BE2C (cell line): Measurements from ENCODE around the gene STAB2.

Experiments
- DNase-seq: peaks from one replicate; pipeline ENCODE4 v3.0.0-alpha.2; 2020
- H3K27me3 ChIP-seq: fragments of 250-450 bp; sonication (Bioruptor Pico); 2 replicates; pipeline ENCODE4 v1.5.1; 2020; ENCODE audit warnings: mild to moderate bottlenecking
- H3K36me3 ChIP-seq: fragments of 250-450 bp; sonication (Bioruptor Pico); 2 replicates; pipeline ENCODE4 v1.5.1; 2020; ENCODE audit warnings: mild to moderate bottlenecking
- H3K4me1 ChIP-seq: fragments of 250-450 bp; sonication (Bioruptor Pico); 2 replicates; pipeline ENCODE4 v1.5.1; 2020
- H3K4me3 ChIP-seq: 2 replicates; pipeline ENCODE4 v1.5.1; 2011; ENCODE audit warnings: low read depth, low read length
- H3K9me3 ChIP-seq: fragments of 250-450 bp; sonication (Bioruptor Pico); 2 replicates; pipeline ENCODE4 v1.5.1; 2020
- CTCF ChIP-seq: IDR thresholded peaks from 2 replicates; pipeline ENCODE4 v1.5.1; 2012; ENCODE audit warnings: mild to moderate bottlenecking, low read depth, low read length

The STAB2 gene

GRCh38 chr12:103558879-103559278, 28.2 kb upstream of the STAB2 start:
- Histone ChIP-seq H3K4me3 (no peak overlapping the region), H3K36me3 (no peaks in the 10 kb centered on the region), H3K9me3 (no peaks in the 10 kb centered on the region), H3K27me3 (no peaks in the 10 kb centered on the region; the same call in 1 of the 2 replicates), H3K4me1 (no peaks in the 10 kb centered on the region)
- no peak for TF ChIP-seq CTCF
- no peak for DNase-seq

GRCh38 chr12:103560604-103561101, 26.4 kb upstream of the STAB2 start:
- no peaks in the 10 kb centered on the region for H3K4me1 ChIP-seq
- no peaks in the 10 kb centered on the region; the same call in 1 of the 2 replicates for H3K9me3 ChIP-seq
- H3K4me3 ChIP-seq: no peak overlapping the region
- DNase-seq: no peak
- no peak for TF ChIP-seq CTCF
- H3K27me3 ChIP-seq: no peaks in the 10 kb centered on the region; the same call in 1 of the 2 replicates
- no peaks in the 10 kb centered on the region for H3K36me3 ChIP-seq

GRCh38 chr12:103561174-103561573, 25.9 kb upstream of the STAB2 start:
- TF ChIP-seq CTCF: no peak
- no peaks in the 10 kb centered on the region for H3K4me1 ChIP-seq
- no peaks in the 10 kb centered on the region; the same call in 1 of the 2 replicates for H3K27me3 ChIP-seq
- no peak for DNase-seq
- peaks cover under 1% of the 10 kb centered on the region; the same call in 1 of the 2 replicates for H3K9me3 ChIP-seq
- no peaks in the 10 kb centered on the region for H3K36me3 ChIP-seq
- no peak overlapping the region for H3K4me3 ChIP-seq

GRCh38 chr12:103566398-103566797, 20.7 kb upstream of the STAB2 start:
- TF ChIP-seq CTCF: no peak
- Histone ChIP-seq H3K4me1 (no peaks in the 10 kb centered on the region), H3K4me3 (no peak overlapping the region), H3K9me3 (peaks cover 3% of the 10 kb centered on the region; the same call in 1 of the 2 replicates), H3K36me3 (no peaks in the 10 kb centered on the region), H3K27me3 (peaks cover 4% of the 10 kb centered on the region)
- DNase-seq: no peak

GRCh38 chr12:103569278-103569677, 17.8 kb upstream of the STAB2 start:
- DNase-seq: no peak
- peaks cover 3% of the 10 kb centered on the region; the same call in 1 of the 2 replicates for H3K9me3 ChIP-seq
- H3K27me3 ChIP-seq: peaks cover 4% of the 10 kb centered on the region
- TF ChIP-seq CTCF: no peak
- no peak overlapping the region for H3K4me3 ChIP-seq
- H3K36me3 ChIP-seq: no peaks in the 10 kb centered on the region
- no peaks in the 10 kb centered on the region for H3K4me1 ChIP-seq

- peak; percentile 45 for DNase-seq
- H3K4me1 ChIP-seq: no peaks in the 10 kb centered on the region
- no peaks in the 10 kb centered on the region for H3K36me3 ChIP-seq
- TF ChIP-seq CTCF: no peak
- H3K9me3 ChIP-seq: peaks cover 1% of the 10 kb centered on the region; the same call in 1 of the 2 replicates
- H3K27me3 ChIP-seq: peaks cover 9% of the 10 kb centered on the region
- no peak overlapping the region for H3K4me3 ChIP-seq
Observed at GRCh38 chr12:103571286-103571685, 15.8 kb upstream of the STAB2 start.
